GM19099 (cell line): ENCODE results near the gene IGSF9.

Experiments
- POLR2A ChIP-seq: IDR thresholded peaks from 3 replicates; pipeline ENCODE4 v1.6.1; 2011; ENCODE audit warnings: low read depth; ENCODE audit not compliant: insufficient read length; ENCODE audit errors: extremely low read depth

The IGSF9 gene

GRCh38 chr1:159981351-159982055 lies 36.1 kb upstream of the IGSF9 start:
- TF ChIP-seq POLR2A = no peak

DNA sequence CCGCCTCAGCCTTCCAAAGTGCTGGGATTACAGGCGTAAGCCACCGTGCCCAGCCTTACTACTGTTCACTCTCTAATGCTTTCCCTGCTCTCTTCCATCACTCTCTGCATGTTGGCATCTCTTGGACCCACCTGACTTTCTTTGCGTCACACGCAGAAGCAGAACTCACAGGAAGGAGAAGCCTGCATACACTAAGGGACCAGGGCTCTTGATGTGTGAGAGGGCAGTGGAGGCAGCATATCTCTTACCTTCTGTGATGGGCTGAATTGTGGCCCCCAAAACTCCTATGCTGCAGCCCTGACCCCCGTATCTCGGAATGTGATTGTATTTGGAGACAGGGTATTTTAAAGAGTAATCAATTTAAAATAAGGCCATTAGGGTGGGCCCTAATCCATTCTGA lies 35.4 kb upstream of the IGSF9 start:
- no peak for TF ChIP-seq POLR2A

GRCh38 chr1:159980076-159980475 lies 34.7 kb upstream of the IGSF9 start:
- TF ChIP-seq POLR2A = no peak

- no peak for TF ChIP-seq POLR2A
Observed at GRCh38 chr1:159979257-159979656, 33.8 kb upstream of the IGSF9 start.

DNA sequence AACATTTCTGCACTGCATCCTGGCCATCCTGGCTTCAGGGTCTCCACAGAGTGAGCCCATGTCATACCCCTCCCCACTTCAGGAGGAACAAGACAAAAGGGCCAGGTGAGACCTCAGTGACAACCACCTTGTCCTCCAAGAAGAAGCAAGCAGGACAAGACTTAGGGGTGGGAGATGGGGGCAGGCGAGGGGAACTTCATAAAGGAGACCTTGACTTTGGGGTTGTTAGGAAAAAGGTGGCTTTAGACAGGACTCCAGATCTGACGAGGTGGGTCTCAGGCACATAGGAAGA lies 32.6 kb upstream of the IGSF9 start:
- no peak for TF ChIP-seq POLR2A

GRCh38 chr1:159977364-159978106 lies 32.1 kb upstream of the IGSF9 start:
- no peak for TF ChIP-seq POLR2A

DNA sequence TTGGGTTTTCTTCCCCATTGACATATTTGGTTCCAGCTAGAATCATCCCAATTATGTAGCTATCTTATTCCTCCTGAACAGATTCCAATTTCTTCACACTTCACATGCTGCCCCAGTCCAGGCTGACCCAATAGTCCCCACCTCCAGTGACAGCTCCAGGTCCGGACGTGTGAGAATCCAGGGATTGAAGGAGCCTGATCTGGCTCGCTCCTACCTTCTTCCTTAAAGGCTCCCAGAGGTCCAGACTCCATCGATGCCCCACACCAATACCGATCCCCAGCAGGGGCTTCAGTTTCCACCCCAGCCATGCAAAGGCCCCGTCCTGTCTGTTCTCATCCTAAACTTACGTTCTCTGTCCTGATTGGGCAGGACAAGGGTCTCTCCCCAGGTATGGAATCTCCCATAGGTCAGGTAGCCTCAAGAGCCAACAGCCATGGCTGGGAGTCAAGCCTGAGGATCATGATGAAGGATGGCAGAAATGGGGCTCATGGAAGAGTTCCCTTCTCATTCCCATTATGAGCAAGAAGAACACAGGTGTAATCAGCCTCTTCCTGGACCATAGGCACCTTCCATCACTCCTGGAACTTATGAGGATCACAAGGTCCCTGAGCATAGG lies 29.0 kb upstream of the IGSF9 start:
- TF ChIP-seq POLR2A = no peak

DNA sequence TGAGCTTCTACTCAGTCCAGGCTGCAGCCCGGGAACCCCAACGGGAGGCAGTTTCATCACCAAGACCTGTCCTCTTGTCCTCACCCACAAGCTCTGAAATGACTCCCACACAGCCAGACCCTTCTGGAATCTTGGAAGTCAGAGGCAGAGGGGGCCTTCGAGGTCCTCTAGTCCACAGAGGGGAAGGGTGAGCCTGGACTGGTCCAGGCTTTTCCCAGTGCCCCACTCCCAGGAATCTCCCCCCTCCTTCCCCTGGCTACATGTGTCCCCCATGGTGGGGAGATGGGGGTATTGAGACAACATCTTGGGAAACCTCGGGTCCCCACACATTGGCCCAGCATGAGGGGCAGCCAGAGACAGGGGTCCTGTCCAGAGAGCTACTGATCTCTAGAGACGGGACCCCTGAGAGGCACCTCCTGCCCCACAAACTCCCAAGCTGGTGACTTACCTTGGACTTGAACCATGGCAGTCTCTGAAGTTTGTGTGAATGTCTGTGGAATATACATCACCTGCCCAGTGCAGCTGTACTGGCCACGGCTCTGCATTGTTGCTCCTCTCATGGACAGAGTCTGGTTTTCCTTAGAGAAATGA lies 28.0 kb upstream of the IGSF9 start:
- TF ChIP-seq POLR2A = no peak

DNA sequence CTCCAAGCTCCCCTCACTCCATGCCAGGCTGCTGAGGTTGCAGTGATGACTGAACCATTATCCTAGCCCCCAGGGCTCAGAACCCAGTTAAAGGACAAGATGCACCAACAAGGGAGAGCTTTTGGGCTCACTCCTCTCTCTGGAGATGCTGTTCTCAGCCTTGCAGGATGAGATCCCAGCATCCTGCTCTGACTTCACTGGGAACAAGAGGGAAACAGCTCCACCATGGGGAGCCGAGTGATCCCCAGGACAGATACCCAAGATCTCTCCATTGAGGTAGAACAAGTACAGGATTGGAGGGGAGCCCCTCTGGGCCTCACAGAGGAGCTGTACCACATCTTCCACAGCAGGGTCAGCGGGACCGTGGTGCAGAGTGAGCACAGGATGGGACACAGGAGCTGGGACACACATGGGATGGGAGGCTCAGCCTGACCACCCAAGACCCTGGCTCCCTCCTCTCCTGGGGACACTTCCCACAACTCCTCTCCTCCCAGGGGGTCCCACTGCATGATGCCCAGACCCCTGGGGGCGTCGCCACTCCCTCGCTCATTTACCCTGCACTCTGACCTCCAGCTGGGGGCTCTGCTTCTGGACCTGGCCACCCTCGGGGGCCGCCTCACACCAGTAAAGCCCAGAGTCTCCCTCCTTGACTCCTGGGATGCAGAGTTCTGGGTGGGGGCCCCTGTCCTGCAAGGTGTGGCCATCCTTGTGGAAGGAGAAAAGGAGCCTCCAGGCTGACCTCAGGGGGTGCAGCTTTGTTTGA lies 27.2 kb upstream of the IGSF9 start:
- no peak for TF ChIP-seq POLR2A

GRCh38 chr1:159970932-159971342 lies 25.5 kb upstream of the IGSF9 start:
- no peak for TF ChIP-seq POLR2A

DNA sequence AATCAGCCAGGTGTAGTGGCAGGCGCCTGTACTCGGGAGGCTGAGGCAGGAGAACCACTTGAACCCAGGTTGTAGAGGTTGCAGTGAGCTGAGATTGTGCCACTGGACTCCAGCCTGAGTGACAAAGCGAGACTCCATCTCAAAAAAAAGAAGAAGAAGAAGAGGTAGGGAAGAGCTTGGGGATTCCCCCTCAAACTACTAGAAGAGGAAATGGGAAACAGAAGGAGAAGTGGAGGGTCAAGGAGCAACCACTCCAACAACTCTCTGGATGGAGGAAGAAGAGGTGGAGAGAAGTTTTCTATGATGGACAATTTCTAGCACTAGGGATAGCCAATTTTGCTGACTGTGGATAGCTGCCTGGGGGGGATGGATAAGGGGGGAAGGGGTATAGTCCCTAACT lies 23.5 kb upstream of the IGSF9 start:
- no peak for TF ChIP-seq POLR2A

GRCh38 chr1:159965263-159965662 lies 19.9 kb upstream of the IGSF9 start:
- no peak for TF ChIP-seq POLR2A

GRCh38 chr1:159964144-159964543 lies 18.7 kb upstream of the IGSF9 start:
- TF ChIP-seq POLR2A = no peak

GRCh38 chr1:159962176-159962575 lies 16.8 kb upstream of the IGSF9 start:
- TF ChIP-seq POLR2A = no peak

GRCh38 chr1:159961636-159962035 lies 16.2 kb upstream of the IGSF9 start:
- no peak for TF ChIP-seq POLR2A
